Cardiac fibroblast (primary cell): Measurements from ENCODE around the gene CCL16.

ENCODE experiments used
- DNase-seq, 2 donors: peaks; one replicate each; pipeline versions ENCODE4 v3.0.0 to v3.0.0-alpha.2; 2010; ENCODE audit warnings: low read depth in 2 of 2
- H3K4me3 ChIP-seq, 2 donors: replicated peaks in 1 of 2; 1 replicate in 1 of 2; 2 replicates in 1 of 2; pipeline ENCODE4 v1.5.1; 2011; ENCODE audit warnings: low read depth in 2 of 2, low read length in 2 of 2, mild to moderate bottlenecking in 2 of 2, moderate library complexity in 1 of 2
- TF ChIP-seq, protein P1 (sequence below): IDR thresholded peaks from one replicate; pipeline ENCODE4 v1.5.1; 2011; ENCODE audit warnings: low read depth, mild to moderate bottlenecking, low read length, inconsistent platforms

Gene CCL16, protein sequence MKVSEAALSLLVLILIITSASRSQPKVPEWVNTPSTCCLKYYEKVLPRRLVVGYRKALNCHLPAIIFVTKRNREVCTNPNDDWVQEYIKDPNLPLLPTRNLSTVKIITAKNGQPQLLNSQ

DNA sequence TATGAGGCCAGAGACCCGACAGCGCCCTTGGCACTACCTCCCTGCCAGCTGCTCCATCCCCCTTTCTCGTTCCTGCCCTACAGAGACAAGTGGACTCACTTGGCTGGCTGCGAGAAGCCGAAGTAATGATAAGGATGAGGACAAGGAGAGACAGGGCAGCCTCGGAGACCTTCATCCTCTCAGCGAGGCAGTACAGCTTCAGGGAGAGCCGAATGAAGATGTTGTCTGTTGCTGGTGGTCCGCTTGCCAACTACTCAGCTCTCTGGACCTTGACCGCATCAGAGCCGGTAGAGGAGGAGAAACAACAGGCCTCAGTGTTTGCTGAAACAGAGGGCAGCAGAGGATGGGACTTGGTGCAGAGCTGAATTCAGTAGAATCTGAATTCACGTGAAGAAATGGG, at the start of gene CCL16:
Gene CCL16, minus strand, starts transcription at position 252 of the 400 bp plus-strand sequence. Its CDS starts 77 bp downstream, at position 175.
- no peak within 1 kb of the TSS for H3K4me3 ChIP-seq
- TF ChIP-seq, protein P1, sequence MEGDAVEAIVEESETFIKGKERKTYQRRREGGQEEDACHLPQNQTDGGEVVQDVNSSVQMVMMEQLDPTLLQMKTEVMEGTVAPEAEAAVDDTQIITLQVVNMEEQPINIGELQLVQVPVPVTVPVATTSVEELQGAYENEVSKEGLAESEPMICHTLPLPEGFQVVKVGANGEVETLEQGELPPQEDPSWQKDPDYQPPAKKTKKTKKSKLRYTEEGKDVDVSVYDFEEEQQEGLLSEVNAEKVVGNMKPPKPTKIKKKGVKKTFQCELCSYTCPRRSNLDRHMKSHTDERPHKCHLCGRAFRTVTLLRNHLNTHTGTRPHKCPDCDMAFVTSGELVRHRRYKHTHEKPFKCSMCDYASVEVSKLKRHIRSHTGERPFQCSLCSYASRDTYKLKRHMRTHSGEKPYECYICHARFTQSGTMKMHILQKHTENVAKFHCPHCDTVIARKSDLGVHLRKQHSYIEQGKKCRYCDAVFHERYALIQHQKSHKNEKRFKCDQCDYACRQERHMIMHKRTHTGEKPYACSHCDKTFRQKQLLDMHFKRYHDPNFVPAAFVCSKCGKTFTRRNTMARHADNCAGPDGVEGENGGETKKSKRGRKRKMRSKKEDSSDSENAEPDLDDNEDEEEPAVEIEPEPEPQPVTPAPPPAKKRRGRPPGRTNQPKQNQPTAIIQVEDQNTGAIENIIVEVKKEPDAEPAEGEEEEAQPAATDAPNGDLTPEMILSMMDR = no peak
- no peak for DNase-seq

DNA sequence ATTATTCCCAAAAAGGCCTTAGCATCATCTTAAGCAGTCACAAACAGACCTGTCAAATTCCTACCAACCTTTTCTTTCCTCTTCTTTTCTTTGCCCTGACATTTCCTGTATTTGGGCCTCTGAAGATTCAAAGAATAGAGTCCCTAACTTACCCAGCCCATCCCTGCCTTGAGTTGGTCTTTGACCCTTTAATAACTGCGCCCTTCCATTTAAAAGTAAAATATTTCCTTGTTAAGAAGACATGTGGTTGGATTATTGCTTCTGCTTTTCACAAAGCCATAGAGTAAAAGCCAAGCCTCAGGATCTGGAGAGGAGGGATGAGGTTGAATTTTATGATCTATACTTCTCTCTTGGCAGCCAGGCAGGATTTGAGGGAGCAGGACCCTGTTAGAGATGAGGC, 49.7 kb upstream of the CCL16 start:
- TF ChIP-seq, protein P1 = no peak
- no peak overlapping the region for H3K4me3 ChIP-seq
- no peak for DNase-seq

DNA sequence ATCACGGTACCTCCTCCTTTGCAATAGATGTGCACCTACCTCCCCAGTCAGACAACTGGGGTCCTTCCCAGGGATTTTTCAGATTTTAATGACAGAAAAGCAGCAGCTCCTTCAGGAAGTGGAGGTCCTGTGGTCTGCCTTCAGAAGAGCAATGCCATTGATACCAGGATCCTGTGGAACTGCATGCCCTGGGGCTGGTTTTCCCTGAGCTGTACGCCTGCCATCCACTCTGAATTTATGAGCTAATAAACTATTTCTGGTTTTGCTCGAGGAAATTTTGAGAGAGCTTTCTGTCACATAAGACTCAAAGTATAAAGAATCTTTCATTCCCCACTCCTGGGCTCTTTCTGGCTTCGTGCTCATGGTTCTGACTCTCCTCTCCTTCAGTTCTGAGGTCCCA, 46.5 kb upstream of the CCL16 start:
- TF ChIP-seq, protein P1 = no peak

DNA sequence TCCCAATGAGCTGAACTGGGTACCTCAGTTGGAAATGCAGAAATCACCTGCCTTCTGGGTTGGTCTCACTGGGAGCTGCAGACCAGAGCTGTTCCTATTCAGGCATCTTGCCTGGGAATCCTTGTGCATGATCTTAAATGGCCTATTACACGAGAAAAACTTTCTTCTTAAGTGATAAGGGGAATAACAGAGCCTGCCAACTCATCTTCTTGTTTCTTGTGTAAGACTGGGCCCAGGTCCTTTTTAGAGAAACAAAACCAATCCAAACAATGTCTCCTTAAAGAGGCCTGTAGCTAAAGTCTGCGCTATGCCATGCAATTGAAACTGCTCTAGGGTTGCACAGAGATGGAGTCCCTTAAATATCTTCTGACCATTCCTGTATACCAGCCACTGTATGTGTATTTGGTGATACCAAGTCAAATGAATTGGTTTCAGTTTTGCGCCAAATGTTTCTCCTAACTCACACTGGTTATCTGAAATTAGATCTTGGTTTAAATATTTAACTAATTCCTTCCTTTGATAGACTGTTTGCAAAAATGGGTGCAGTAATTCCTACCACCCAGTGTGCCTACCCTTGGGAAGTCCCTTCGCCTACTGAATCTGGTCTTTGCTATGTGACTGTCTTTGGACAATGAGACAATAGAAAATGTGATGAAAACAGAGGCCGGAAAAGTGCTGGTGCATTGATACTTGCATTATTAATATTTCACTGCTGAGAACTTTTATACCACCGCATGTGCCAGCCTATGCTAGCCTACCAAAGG, 43.0 kb upstream of the CCL16 start:
- no peak overlapping the region for H3K4me3 ChIP-seq
- TF ChIP-seq, protein P1 = no peak
- DNase-seq = no peak

More for the DNA sequence above, 46.5 kb upstream of the CCL16 start:
- no peak overlapping the region for H3K4me3 ChIP-seq
- no peak for DNase-seq

DNA sequence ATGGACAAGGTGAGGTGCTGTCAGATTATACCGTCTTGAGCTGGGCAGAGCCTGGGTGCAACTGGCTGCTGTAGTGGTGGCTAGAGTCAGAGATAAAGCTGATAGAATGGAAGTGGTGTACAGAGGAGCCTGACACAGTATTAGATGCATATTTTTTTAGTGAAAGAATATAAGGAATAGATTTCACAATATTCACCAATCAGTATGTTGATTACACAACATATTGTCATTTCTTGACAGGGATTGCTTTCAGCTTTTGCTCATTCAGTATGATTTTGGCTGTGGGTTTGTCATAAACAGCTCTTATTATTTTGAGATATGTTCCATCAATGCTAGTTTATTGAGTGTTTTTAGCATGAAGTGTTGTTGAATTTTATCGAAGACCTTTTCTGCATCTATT, 38.1 kb upstream of the CCL16 start:
- TF ChIP-seq, protein P1 = no peak
- no peak overlapping the region for H3K4me3 ChIP-seq
- no peak for DNase-seq

DNA sequence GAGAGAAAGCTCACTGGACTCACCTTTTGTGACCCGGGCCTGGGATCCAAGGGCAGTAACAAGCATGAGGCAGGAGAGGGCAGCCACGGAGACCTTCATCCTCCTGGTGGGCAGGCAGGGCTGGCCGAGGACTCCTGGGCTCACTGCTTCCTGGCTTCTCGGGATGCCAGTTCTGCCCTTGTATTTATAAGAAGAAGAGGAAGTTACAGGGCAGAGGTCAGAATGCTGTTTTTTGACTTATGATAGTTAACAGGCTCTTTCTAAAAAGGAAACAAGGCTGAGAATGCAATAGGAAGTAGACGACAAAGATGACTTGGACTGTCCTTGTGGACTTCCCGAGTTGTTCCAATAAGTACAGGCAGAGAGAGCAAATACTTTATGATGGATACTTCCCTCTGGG, 36.5 kb upstream of the CCL16 start, which contains the start of gene CCL23:
Gene CCL23, minus strand, starts transcription at position 174 of the 400 bp plus-strand sequence. Its CDS starts 75 bp downstream, at position 99.
- TF ChIP-seq, protein P1 = no peak
- DNase-seq = no peak

More for the DNA sequence above, 36.5 kb upstream of the CCL16 start, which contains the start of gene CCL23:
- H3K4me3 ChIP-seq = no peak within 1 kb of the TSS
